HG03521 (cell line): Measurements from ENCODE around the gene ACSL3.
A peak's percentile ranks its signal among the peaks of the same experiment; 100 is the strongest.
"Not testable (repeated sequence)": the region's sequence is repeated elsewhere in the genome, so short reads cannot be mapped to it uniquely, and the experiment has no call there.

Source experiments
- ATAC-seq: cut with Tn5 transposase; IDR thresholded peaks from one replicate; pipeline ENCODE4 v1.9.1; 2021; ENCODE audit warnings: mild to moderate bottlenecking, moderate library complexity; ENCODE audit not compliant: unreplicated experiment

The ACSL3 gene

GRCh38 chr2:222851956-222852617 is 8.7 kb upstream of the ACSL3 start:
- ATAC-seq, result no peak

GRCh38 chr2:222854773-222855700 is 5.8 kb upstream of the ACSL3 start:
- no peak for ATAC-seq

- no peak for ATAC-seq
These were observed 837 bp upstream of the ACSL3 start for GRCh38 chr2:222859786-222860612.

- peak; percentile 0 for ATAC-seq
These were observed 722 bp downstream of the ACSL3 start for GRCh38 chr2:222861411-222862105.

GRCh38 chr2:222862106-222862908 is 1.5 kb downstream of the ACSL3 start:
- ATAC-seq, result no peak

GRCh38 chr2:222862909-222863544 is 2.2 kb downstream of the ACSL3 start:
- no peak for ATAC-seq

- ATAC-seq, result no peak
These were observed 3.5 kb downstream of the ACSL3 start for GRCh38 chr2:222864296-222864695.

- ATAC-seq, result no peak
These were observed 4.5 kb downstream of the ACSL3 start for GRCh38 chr2:222865301-222865700.

- ATAC-seq, result no peak
These were observed 5.6 kb downstream of the ACSL3 start for GRCh38 chr2:222866358-222866960.

GRCh38 chr2:222868560-222869251 is 7.9 kb downstream of the ACSL3 start:
- ATAC-seq, result not testable (repeated sequence)

- ATAC-seq, result no peak
These were observed 8.4 kb downstream of the ACSL3 start for GRCh38 chr2:222869252-222869560.

- ATAC-seq, result no peak
These were observed 10.5 kb downstream of the ACSL3 start for GRCh38 chr2:222871291-222871690.

GRCh38 chr2:222872551-222872950 is 11.7 kb downstream of the ACSL3 start:
- ATAC-seq, result no peak

- no peak for ATAC-seq
These were observed 14.6 kb downstream of the ACSL3 start for GRCh38 chr2:222875482-222875881.

GRCh38 chr2:222876947-222877346 is 16.1 kb downstream of the ACSL3 start:
- ATAC-seq, result no peak

- no peak for ATAC-seq
These were observed 16.9 kb downstream of the ACSL3 start for GRCh38 chr2:222877556-222878300.

- ATAC-seq, result no peak
These were observed 17.6 kb downstream of the ACSL3 start for GRCh38 chr2:222878301-222878876.
